Smooth muscle cell (in vitro differentiated cells): ENCODE results near the gene RING1. TPM values are rescaled to one million over a fixed set of nuclear protein-coding genes. Genes with fewer than 3 reads are reported as not detected.

ENCODE experiments used
- DNase-seq: peaks from one replicate; lab custom pipeline; 2025; ENCODE audit not compliant: unreplicated experiment; lab: John Stamatoyannopoulos, UW
- H2AFZ ChIP-seq: fragments of 200-600 bp; sonication (generic); 2 replicates; pipeline ENCODE4 v1.6.0; 2016; ENCODE audit warnings: antibody characterized with exemption, low read depth, mild to moderate bottlenecking
- H3F3A ChIP-seq: fragments of 200-600 bp; sonication (generic); 2 replicates; pipeline ENCODE4 v1.6.0; 2017; ENCODE audit warnings: antibody characterized with exemption, low read depth
- H3K27ac ChIP-seq: fragments of 200-600 bp; sonication (generic); 2 replicates; pipeline ENCODE4 v1.5.1; 2016; ENCODE audit warnings: low read depth, mild to moderate bottlenecking
- H3K27me3 ChIP-seq: fragments of 200-600 bp; sonication (generic); 2 replicates; pipeline ENCODE4 v1.6.1; 2016; ENCODE audit warnings: low read depth, mild to moderate bottlenecking
- H3K36me3 ChIP-seq: fragments of 200-600 bp; sonication (generic); 2 replicates; pipeline ENCODE4 v1.5.1; 2016; ENCODE audit warnings: low read depth
- H3K4me1 ChIP-seq: fragments of 200-600 bp; sonication (generic); 2 replicates; pipeline ENCODE4 v1.5.1; 2016; ENCODE audit warnings: low read depth
- H3K4me2 ChIP-seq: fragments of 200-600 bp; sonication (generic); 2 replicates; pipeline ENCODE4 v1.6.0; 2016; ENCODE audit warnings: mild to moderate bottlenecking
- H3K4me3 ChIP-seq: fragments of 200-600 bp; sonication (generic); 2 replicates; pipeline ENCODE4 v1.5.1; 2016; ENCODE audit warnings: mild to moderate bottlenecking
- H3K79me2 ChIP-seq: fragments of 200-600 bp; sonication (generic); 2 replicates; pipeline ENCODE4 v1.6.0; 2016; ENCODE audit warnings: low read depth, mild to moderate bottlenecking
- H3K9ac ChIP-seq: fragments of 200-600 bp; sonication (generic); 2 replicates; pipeline ENCODE4 v1.6.0; 2016; ENCODE audit warnings: low read depth
- H3K9me3 ChIP-seq: fragments of 200-600 bp; sonication (generic); replicated peaks from 2 replicates; pipeline ENCODE4 v1.5.1; 2016; ENCODE audit warnings: low read depth
- H4K20me1 ChIP-seq: fragments of 200-600 bp; sonication (generic); 2 replicates; pipeline ENCODE4 v1.6.0; 2016; ENCODE audit warnings: low read depth
- CTCF ChIP-seq: fragments of 200-600 bp; sonication (generic); IDR thresholded peaks from 2 replicates; pipeline ENCODE4 v1.5.1; 2017; ENCODE audit warnings: borderline replicate concordance, mild to moderate bottlenecking, antibody characterized with exemption; ENCODE audit not compliant: insufficient read depth, poor library complexity, severe bottlenecking
- WGBS: methylation state at CpG from one replicate; pipeline ENCODE4 v1.1.7; 2016; ENCODE audit warnings: low lambda C conversion rate; 5-methylcytosine and 5-hydroxymethylcytosine counted together
- polyA plus RNA-seq: library from polyadenylated mRNA; unstranded; fragments of >200 nt; fragmentation: Nextera tagmentation; extraction: Ambion mirVana; gene quantifications from 2 replicates; pipeline ENCODE4 v1.2.1, GENCODE V29; 2016
- total RNA-seq: library from RNA; depleted of rRNA; stranded (reverse); fragments of >200 nt; gene quantifications from 2 replicates; pipeline ENCODE4 v1.2.3, GENCODE V29; 2014

Gene RING1
- total and polyA plus RNA-seq, 2 experiments from 2014 or later, result 31.6 to 32.2 TPM

GRCh38 chr6:33177552-33178446, 30.5 kb upstream of the RING1 start:
- H3K79me2 ChIP-seq, result no peaks in the 10 kb centered on the region

GRCh38 chr6:33178755-33179475, 29.4 kb upstream of the RING1 start:
- Histone ChIP-seq H3K4me3 (no peak overlapping the region), H3K4me1 (no peaks in the 10 kb centered on the region), H3K27ac (no peak overlapping the region), H3K4me2 (no peak overlapping the region), H3K27me3 (no peaks in the 10 kb centered on the region), H4K20me1 (no peaks in the 10 kb centered on the region), H3K79me2 (no peaks in the 10 kb centered on the region), H3K9ac (no peak overlapping the region), H3F3A (no peaks in the 10 kb centered on the region), H3K9me3 (no peaks in the 10 kb centered on the region), H2AFZ (no peak overlapping the region), H3K36me3 (no peaks in the 10 kb centered on the region)
- no peak for TF ChIP-seq CTCF
- WGBS, result 84% methylated on average over 10 of the region's 10 CpGs
- DNase-seq, result no peak

More at GRCh38 chr6:33177552-33178446, 30.5 kb upstream of the RING1 start:
- no peaks in the 10 kb centered on the region for H3F3A ChIP-seq
- H3K9ac ChIP-seq, result no peak overlapping the region
- H3K4me1 ChIP-seq, result no peaks in the 10 kb centered on the region
- H3K4me3 ChIP-seq, result no peak overlapping the region
- no peaks in the 10 kb centered on the region for H3K9me3 ChIP-seq
- H2AFZ ChIP-seq, result no peak overlapping the region
- no peak for TF ChIP-seq CTCF
- DNase-seq, result no peak
- no peaks in the 10 kb centered on the region for H3K36me3 ChIP-seq
- no peak overlapping the region for H3K4me2 ChIP-seq
- no peak overlapping the region for H3K27ac ChIP-seq
- 79% methylated on average over 19 of the region's 19 CpGs for WGBS
- H3K27me3 ChIP-seq, result no peaks in the 10 kb centered on the region
- no peaks in the 10 kb centered on the region for H4K20me1 ChIP-seq

GRCh38 chr6:33181141-33181540, 27.2 kb upstream of the RING1 start:
- H3K27me3 ChIP-seq, result peaks cover 1% of the 10 kb centered on the region
- 95% methylated on average over 7 of the region's 7 CpGs for WGBS
- H3F3A ChIP-seq, result no peaks in the 10 kb centered on the region
- no peak for DNase-seq
- H3K9me3 ChIP-seq, result no peaks in the 10 kb centered on the region
- no peak overlapping the region for H2AFZ ChIP-seq
- H3K4me1 ChIP-seq, result no peaks in the 10 kb centered on the region
- no peak overlapping the region for H3K4me3 ChIP-seq
- no peak for TF ChIP-seq CTCF
- no peaks in the 10 kb centered on the region for H3K79me2 ChIP-seq
- H3K36me3 ChIP-seq, result no peaks in the 10 kb centered on the region
- no peak overlapping the region for H3K9ac ChIP-seq
- no peak overlapping the region for H3K4me2 ChIP-seq
- H3K27ac ChIP-seq, result no peak overlapping the region
- H4K20me1 ChIP-seq, result no peaks in the 10 kb centered on the region
